ENCODE results near the gene VPS51.
"Not testable (repeated sequence)": the region's sequence is repeated elsewhere in the genome, so short reads cannot be mapped to it uniquely, and the experiment has no call there.

GRCh38 chr11:65118891-65119669 lies 23.1 kb downstream of the VPS51 start:
- TF ChIP-seq, protein P1, sequence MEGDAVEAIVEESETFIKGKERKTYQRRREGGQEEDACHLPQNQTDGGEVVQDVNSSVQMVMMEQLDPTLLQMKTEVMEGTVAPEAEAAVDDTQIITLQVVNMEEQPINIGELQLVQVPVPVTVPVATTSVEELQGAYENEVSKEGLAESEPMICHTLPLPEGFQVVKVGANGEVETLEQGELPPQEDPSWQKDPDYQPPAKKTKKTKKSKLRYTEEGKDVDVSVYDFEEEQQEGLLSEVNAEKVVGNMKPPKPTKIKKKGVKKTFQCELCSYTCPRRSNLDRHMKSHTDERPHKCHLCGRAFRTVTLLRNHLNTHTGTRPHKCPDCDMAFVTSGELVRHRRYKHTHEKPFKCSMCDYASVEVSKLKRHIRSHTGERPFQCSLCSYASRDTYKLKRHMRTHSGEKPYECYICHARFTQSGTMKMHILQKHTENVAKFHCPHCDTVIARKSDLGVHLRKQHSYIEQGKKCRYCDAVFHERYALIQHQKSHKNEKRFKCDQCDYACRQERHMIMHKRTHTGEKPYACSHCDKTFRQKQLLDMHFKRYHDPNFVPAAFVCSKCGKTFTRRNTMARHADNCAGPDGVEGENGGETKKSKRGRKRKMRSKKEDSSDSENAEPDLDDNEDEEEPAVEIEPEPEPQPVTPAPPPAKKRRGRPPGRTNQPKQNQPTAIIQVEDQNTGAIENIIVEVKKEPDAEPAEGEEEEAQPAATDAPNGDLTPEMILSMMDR (IDR thresholded peaks at IDR 0.05), result not testable (repeated sequence)
- not testable (repeated sequence) for TF ChIP-seq POLR2A (IDR thresholded peaks at IDR 0.05)

Data from esophagus squamous epithelium (tissue), 4 donors.